ENCODE results near the gene ERFE.

Gene ERFE

GRCh38 chr2:238141541-238142318 is 17.0 kb upstream of the ERFE start:
- Mint-ChIP-seq H3K27me3 (no peaks in the 10 kb centered on the region), H3K36me3 (no peaks in the 10 kb centered on the region), H3K9me3 (ENCODE audit: low read depth) (no peaks in the 10 kb centered on the region), H3K27ac (no peak overlapping the region), H3K4me3 (no peak overlapping the region), H3K4me1 (ENCODE audit: low read depth) (peaks cover 6% of the 10 kb centered on the region)

GRCh38 chr2:238142382-238143205 is 16.2 kb upstream of the ERFE start:
- H3K9me3 Mint-ChIP-seq (ENCODE audit: low read depth): no peaks in the 10 kb centered on the region
- H3K27me3 Mint-ChIP-seq: no peaks in the 10 kb centered on the region
- H3K4me3 Mint-ChIP-seq: no peak overlapping the region
- H3K4me1 Mint-ChIP-seq (ENCODE audit: low read depth): peaks cover 6% of the 10 kb centered on the region
- no peaks in the 10 kb centered on the region for H3K36me3 Mint-ChIP-seq
- H3K27ac Mint-ChIP-seq: no peak overlapping the region

GRCh38 chr2:238143239-238143951 is 15.4 kb upstream of the ERFE start:
- Mint-ChIP-seq H3K27me3 (no peaks in the 10 kb centered on the region), H3K4me3 (no peak overlapping the region), H3K27ac (no peak overlapping the region), H3K36me3 (no peaks in the 10 kb centered on the region), H3K4me1 (ENCODE audit: low read depth) (peaks cover 6% of the 10 kb centered on the region), H3K9me3 (ENCODE audit: low read depth) (no peaks in the 10 kb centered on the region)

GRCh38 chr2:238144262-238144661 is 14.5 kb upstream of the ERFE start:
- H3K4me1 Mint-ChIP-seq (ENCODE audit: low read depth): peaks cover 6% of the 10 kb centered on the region
- no peaks in the 10 kb centered on the region for H3K27me3 Mint-ChIP-seq
- no peaks in the 10 kb centered on the region for H3K36me3 Mint-ChIP-seq
- H3K9me3 Mint-ChIP-seq (ENCODE audit: low read depth): no peaks in the 10 kb centered on the region
- no peak overlapping the region for H3K4me3 Mint-ChIP-seq
- no peak overlapping the region for H3K27ac Mint-ChIP-seq

GRCh38 chr2:238145046-238145445 is 13.7 kb upstream of the ERFE start:
- no peaks in the 10 kb centered on the region for H3K36me3 Mint-ChIP-seq
- H3K27ac Mint-ChIP-seq: no peak overlapping the region
- H3K27me3 Mint-ChIP-seq: no peaks in the 10 kb centered on the region
- H3K4me1 Mint-ChIP-seq (ENCODE audit: low read depth): peaks cover 6% of the 10 kb centered on the region
- no peaks in the 10 kb centered on the region for H3K9me3 Mint-ChIP-seq (ENCODE audit: low read depth)
- H3K4me3 Mint-ChIP-seq: no peak overlapping the region

- Mint-ChIP-seq H3K36me3 (no peaks in the 10 kb centered on the region), H3K4me1 (ENCODE audit: low read depth) (peaks cover 6% of the 10 kb centered on the region), H3K27ac (no peak overlapping the region), H3K27me3 (no peaks in the 10 kb centered on the region), H3K9me3 (ENCODE audit: low read depth) (no peaks in the 10 kb centered on the region), H3K4me3 (no peak overlapping the region)
Measured at GRCh38 chr2:238145851-238146250, 12.9 kb upstream of the ERFE start.

GRCh38 chr2:238146884-238147544 is 11.8 kb upstream of the ERFE start:
- Mint-ChIP-seq H3K27me3 (no peaks in the 10 kb centered on the region), H3K9me3 (ENCODE audit: low read depth) (no peaks in the 10 kb centered on the region), H3K36me3 (no peaks in the 10 kb centered on the region), H3K4me3 (no peak overlapping the region), H3K27ac (no peak overlapping the region), H3K4me1 (ENCODE audit: low read depth) (peaks cover under 1% of the 10 kb centered on the region)

GRCh38 chr2:238148981-238149380 is 9.8 kb upstream of the ERFE start:
- H3K4me1 Mint-ChIP-seq (ENCODE audit: low read depth): no peaks in the 10 kb centered on the region
- no peaks in the 10 kb centered on the region for H3K36me3 Mint-ChIP-seq
- H3K4me3 Mint-ChIP-seq: no peak overlapping the region
- H3K27me3 Mint-ChIP-seq: no peaks in the 10 kb centered on the region
- H3K27ac Mint-ChIP-seq: no peak overlapping the region
- no peaks in the 10 kb centered on the region for H3K9me3 Mint-ChIP-seq (ENCODE audit: low read depth)

GRCh38 chr2:238149841-238150572 is 8.8 kb upstream of the ERFE start:
- Mint-ChIP-seq H3K4me1 (ENCODE audit: low read depth) (no peaks in the 10 kb centered on the region), H3K27ac (no peak overlapping the region), H3K4me3 (no peak overlapping the region), H3K27me3 (no peaks in the 10 kb centered on the region), H3K9me3 (ENCODE audit: low read depth) (no peaks in the 10 kb centered on the region), H3K36me3 (no peaks in the 10 kb centered on the region)

- Mint-ChIP-seq H3K36me3 (no peaks in the 10 kb centered on the region), H3K4me1 (ENCODE audit: low read depth) (no peaks in the 10 kb centered on the region), H3K9me3 (ENCODE audit: low read depth) (no peaks in the 10 kb centered on the region), H3K27ac (no peak overlapping the region), H3K27me3 (no peaks in the 10 kb centered on the region), H3K4me3 (no peak overlapping the region)
Measured at GRCh38 chr2:238150686-238151085, 8.1 kb upstream of the ERFE start.

GRCh38 chr2:238151205-238151604 is 7.6 kb upstream of the ERFE start:
- H3K27ac Mint-ChIP-seq: no peak overlapping the region
- H3K4me3 Mint-ChIP-seq: no peak overlapping the region
- no peaks in the 10 kb centered on the region for H3K9me3 Mint-ChIP-seq (ENCODE audit: low read depth)
- no peaks in the 10 kb centered on the region for H3K27me3 Mint-ChIP-seq
- H3K36me3 Mint-ChIP-seq: no peaks in the 10 kb centered on the region
- H3K4me1 Mint-ChIP-seq (ENCODE audit: low read depth): no peaks in the 10 kb centered on the region

- no peak overlapping the region for H3K27ac Mint-ChIP-seq
- H3K4me1 Mint-ChIP-seq (ENCODE audit: low read depth): no peaks in the 10 kb centered on the region
- no peaks in the 10 kb centered on the region for H3K27me3 Mint-ChIP-seq
- H3K4me3 Mint-ChIP-seq: no peak overlapping the region
- no peaks in the 10 kb centered on the region for H3K9me3 Mint-ChIP-seq (ENCODE audit: low read depth)
- H3K36me3 Mint-ChIP-seq: no peaks in the 10 kb centered on the region
Measured at GRCh38 chr2:238151628-238152235, 7.0 kb upstream of the ERFE start.

GRCh38 chr2:238152771-238153688 is 5.7 kb upstream of the ERFE start:
- Mint-ChIP-seq H3K4me1 (ENCODE audit: low read depth) (no peaks in the 10 kb centered on the region), H3K27ac (no peak overlapping the region), H3K36me3 (no peaks in the 10 kb centered on the region), H3K27me3 (no peaks in the 10 kb centered on the region), H3K9me3 (ENCODE audit: low read depth) (no peaks in the 10 kb centered on the region), H3K4me3 (no peak overlapping the region)

Measured in activated naive CD8-positive, alpha-beta T cell (primary cell).